AG10803 (cell line): Measurements from ENCODE around the gene NOL4L.

Source experiments
- DNase-seq: peaks from one replicate; pipeline ENCODE4 v3.0.0; 2010; ENCODE audit warnings: low read depth
- H3K4me3 ChIP-seq: 2 replicates; pipeline ENCODE4 v1.5.1; 2011; ENCODE audit warnings: mild to moderate bottlenecking, low read length, control low read depth
- TF ChIP-seq, protein P1 (sequence below): conservative IDR thresholded peaks from 2 replicates; pipeline ENCODE4 v1.5.1; 2011; ENCODE audit warnings: mild to moderate bottlenecking, low read length, control low read depth, inconsistent platforms

NOL4L gene

DNA sequence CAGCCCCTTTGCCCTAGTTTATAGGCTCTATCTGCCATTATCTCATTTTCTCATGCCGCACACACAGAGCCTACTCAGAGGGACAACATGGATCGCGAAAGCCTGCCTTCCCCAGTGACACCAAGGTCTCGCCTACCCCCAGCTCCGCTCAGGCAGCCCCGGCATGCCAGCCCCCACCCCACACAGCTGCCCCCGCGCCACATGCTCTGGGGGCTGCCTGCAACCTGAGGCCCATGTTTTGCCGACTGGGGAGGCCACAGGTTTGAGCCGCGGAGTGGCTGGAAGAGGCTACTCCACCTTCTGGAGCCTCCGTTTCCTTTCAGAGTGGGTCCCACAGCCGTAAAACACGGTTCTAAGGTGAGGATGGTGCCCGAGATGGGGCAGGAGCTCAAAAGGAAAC, 124.9 kb downstream of the NOL4L start:
- no peak overlapping the region for H3K4me3 ChIP-seq
- no peak for DNase-seq
- TF ChIP-seq, protein P1, sequence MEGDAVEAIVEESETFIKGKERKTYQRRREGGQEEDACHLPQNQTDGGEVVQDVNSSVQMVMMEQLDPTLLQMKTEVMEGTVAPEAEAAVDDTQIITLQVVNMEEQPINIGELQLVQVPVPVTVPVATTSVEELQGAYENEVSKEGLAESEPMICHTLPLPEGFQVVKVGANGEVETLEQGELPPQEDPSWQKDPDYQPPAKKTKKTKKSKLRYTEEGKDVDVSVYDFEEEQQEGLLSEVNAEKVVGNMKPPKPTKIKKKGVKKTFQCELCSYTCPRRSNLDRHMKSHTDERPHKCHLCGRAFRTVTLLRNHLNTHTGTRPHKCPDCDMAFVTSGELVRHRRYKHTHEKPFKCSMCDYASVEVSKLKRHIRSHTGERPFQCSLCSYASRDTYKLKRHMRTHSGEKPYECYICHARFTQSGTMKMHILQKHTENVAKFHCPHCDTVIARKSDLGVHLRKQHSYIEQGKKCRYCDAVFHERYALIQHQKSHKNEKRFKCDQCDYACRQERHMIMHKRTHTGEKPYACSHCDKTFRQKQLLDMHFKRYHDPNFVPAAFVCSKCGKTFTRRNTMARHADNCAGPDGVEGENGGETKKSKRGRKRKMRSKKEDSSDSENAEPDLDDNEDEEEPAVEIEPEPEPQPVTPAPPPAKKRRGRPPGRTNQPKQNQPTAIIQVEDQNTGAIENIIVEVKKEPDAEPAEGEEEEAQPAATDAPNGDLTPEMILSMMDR: no peak

GRCh38 chr20:32458837-32459220, 126.3 kb downstream of the NOL4L start:
- TF ChIP-seq, protein P1: no peak
- H3K4me3 ChIP-seq: no peak overlapping the region
- DNase-seq: no peak

DNA sequence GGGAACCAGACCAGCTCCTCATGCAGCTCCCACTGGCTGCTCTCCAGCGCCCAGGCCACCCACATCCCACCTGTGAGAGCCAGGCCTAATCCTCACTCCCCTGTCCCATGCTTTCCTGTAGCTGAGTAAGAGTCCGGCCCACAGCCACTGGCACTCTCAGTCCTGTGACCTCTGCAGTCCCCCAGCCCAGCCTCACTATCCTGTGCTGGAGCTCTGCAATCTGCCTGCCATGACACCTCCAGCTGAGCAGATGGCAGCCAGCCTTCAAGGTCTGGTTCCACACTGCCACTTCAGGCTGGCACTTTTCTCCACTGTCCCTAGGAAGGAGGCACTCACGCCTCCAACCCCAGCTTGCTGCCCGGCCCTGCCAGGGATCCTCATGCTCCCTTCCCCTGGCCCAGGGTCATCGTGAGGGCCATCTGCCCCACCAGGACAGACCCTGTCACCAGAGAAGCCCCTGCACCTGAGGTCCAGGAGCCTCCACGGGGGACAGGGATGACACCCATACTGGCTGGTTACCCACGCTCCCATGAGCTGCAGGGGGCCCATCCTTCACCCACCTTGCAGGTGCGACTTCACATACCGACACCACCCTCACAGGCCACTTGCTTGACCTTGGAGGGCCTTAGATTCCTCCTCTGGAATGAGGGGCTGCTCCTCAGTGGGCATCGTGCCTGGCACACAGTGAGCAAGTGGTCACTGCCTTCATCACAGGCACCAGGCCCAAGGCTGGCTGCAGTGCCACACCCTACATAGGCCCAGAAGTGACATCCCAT, 126.9 kb downstream of the NOL4L start:
- no peak for DNase-seq
- no peak overlapping the region for H3K4me3 ChIP-seq
- TF ChIP-seq, protein P1: no peak

- DNase-seq: peak; percentile 48
- peak overlapping the region; percentile 59 for H3K4me3 ChIP-seq
- TF ChIP-seq, protein P1: no peak
These were observed 127.6 kb downstream of the NOL4L start for GRCh38 chr20:32457479-32457986.

DNA sequence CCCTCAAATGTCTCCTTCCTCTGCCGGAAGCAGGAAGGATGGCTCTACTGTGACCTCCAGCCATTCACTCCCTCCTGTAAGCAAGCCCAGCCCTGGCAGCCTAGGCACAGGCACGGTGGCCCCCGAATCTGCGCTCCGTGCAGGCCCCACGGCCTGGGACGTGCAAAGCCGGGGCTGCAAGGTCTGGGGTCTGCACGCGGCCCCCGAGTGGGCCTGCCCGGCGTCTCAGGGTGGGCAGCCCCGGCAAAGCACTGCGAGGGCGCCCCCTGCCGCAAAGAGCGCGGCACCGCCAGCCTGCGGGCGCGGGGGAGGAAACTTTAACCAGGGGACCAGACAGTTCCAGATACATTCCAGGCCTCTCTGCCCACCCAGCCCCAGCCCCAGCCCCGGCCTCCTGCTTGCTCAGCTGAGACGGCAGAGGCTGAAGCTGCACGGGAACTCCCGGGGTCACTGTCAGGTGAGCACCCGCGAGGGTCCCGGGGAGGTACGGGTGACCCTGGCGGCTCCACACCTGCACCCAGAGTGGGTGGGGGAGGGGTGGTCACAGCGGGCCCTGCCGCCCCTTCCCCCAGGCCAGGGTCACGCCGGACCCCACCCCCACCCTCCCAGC, 128.2 kb downstream of the NOL4L start:
- peak; percentile 12 for DNase-seq
- peak overlapping the region; percentile 59 for H3K4me3 ChIP-seq

DNA sequence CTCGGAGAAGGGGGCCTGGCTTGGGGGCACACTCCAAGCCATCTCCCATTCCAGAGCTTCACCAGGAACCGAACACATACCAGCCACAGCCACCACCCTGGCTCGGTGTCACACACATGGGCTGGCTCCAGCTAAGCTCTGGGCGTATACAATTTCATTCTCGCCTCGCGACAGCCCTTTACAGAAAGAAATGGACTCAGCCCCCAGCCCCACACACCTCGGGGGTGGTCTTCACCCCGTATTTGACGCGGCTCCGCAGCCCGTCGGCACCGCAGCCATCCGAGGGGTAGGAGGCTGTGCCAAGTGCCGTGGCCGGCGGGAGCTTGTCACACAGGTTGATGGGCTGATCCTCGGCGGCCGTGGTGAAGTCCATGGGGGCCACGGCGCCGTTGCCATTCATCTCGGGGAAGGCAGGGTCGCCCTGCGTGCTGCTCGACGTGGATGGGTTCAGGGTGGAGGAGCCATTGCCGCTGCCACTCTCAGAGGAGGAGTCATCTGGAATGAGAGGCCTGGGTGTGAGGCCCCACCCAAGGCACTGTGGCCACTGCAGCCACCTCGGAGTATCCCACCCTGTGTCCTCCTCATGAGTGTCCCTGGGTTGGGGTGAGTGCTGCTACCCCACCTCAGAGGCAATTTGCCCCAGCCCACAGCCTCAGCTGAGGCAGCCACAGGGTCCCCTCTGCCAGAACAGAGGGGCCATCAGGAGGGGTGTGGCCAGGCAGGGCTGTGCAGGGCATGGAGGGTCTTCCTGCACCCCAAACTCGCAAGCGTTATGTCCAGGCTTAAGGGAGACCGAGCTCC, 129.0 kb downstream of the NOL4L start:
- TF ChIP-seq, protein P1: no peak
- no peak overlapping the region for H3K4me3 ChIP-seq
- DNase-seq: no peak

More for the DNA sequence above, 128.2 kb downstream of the NOL4L start:
- TF ChIP-seq, protein P1: peak; percentile 55
